Chondrocyte (in vitro differentiated cells): ENCODE measurements around the gene RMI2. TPM values are rescaled to one million over a fixed set of nuclear protein-coding genes. Genes with fewer than 3 reads are reported as not detected.
A peak's percentile ranks its signal among the peaks of the same experiment; 100 is the strongest.

Source experiments
- DNase-seq: peaks from one replicate; pipeline ENCODE4 v3.0.0; 2021; ENCODE audit warnings: mixed read lengths, low spot score
- H3K27ac Mint-ChIP-seq: one replicate; pipeline ENCODE4 v1.8.0; 2021; ENCODE audit warnings: mild to moderate bottlenecking, moderate library complexity, mixed read lengths; ENCODE audit not compliant: unreplicated experiment
- H3K27me3 Mint-ChIP-seq: 2 replicates; pipeline ENCODE4 v1.8.0; 2021; ENCODE audit warnings: low read depth, mixed read lengths
- H3K36me3 Mint-ChIP-seq: 2 replicates; pipeline ENCODE4 v1.8.0; 2021; ENCODE audit warnings: low read depth, mixed read lengths
- H3K4me1 Mint-ChIP-seq: 2 replicates; pipeline ENCODE4 v1.8.0; 2021; ENCODE audit warnings: low read depth, mild to moderate bottlenecking, mixed read lengths
- H3K4me3 Mint-ChIP-seq: one replicate; pipeline ENCODE4 v1.8.0; 2021; ENCODE audit warnings: mild to moderate bottlenecking, moderate library complexity, mixed read lengths; ENCODE audit not compliant: unreplicated experiment
- H3K9me3 Mint-ChIP-seq: 2 replicates; pipeline ENCODE4 v1.8.0; 2021; ENCODE audit warnings: low read depth, mixed read lengths
- CTCF ChIP-seq: fragments of 200-600 bp; sonication (generic); IDR thresholded peaks from 2 replicates; pipeline ENCODE4 v1.5.0; 2021; ENCODE audit warnings: antibody characterized with exemption, mild to moderate bottlenecking, moderate library complexity
- total RNA-seq: library from RNA; stranded (reverse); gene quantifications from 3 replicates; pipeline ENCODE4 v1.2.1, GENCODE V29; 2021

The RMI2 gene
- total RNA-seq, 1 donor from 2014 or later: 1.6 TPM

GRCh38 chr16:11308493-11309283 is 36.6 kb upstream of the RMI2 start:
- H3K27me3 Mint-ChIP-seq: no peaks in the 10 kb centered on the region
- H3K9me3 Mint-ChIP-seq: no peaks in the 10 kb centered on the region
- peaks cover 30% of the 10 kb centered on the region for H3K4me1 Mint-ChIP-seq
- H3K4me3 Mint-ChIP-seq: no peak overlapping the region
- DNase-seq: no peak
- no peak for TF ChIP-seq CTCF
- H3K27ac Mint-ChIP-seq: no peak overlapping the region
- H3K36me3 Mint-ChIP-seq: peaks cover 2% of the 10 kb centered on the region

- H3K4me1 Mint-ChIP-seq: peaks cover 34% of the 10 kb centered on the region
- H3K27ac Mint-ChIP-seq: no peak overlapping the region
These were observed 35.2 kb upstream of the RMI2 start for GRCh38 chr16:11309895-11310633.

GRCh38 chr16:11310634-11310977 is 34.7 kb upstream of the RMI2 start:
- no peaks in the 10 kb centered on the region for H3K9me3 Mint-ChIP-seq

More at GRCh38 chr16:11309895-11310633, 35.2 kb upstream of the RMI2 start:
- DNase-seq: no peak
- Mint-ChIP-seq H3K4me3 (no peak overlapping the region), H3K36me3 (peaks cover 2% of the 10 kb centered on the region), H3K9me3 (no peaks in the 10 kb centered on the region), H3K27me3 (no peaks in the 10 kb centered on the region)
- no peak for TF ChIP-seq CTCF

GRCh38 chr16:11310997-11311561 is 34.2 kb upstream of the RMI2 start:
- Mint-ChIP-seq H3K9me3 (no peaks in the 10 kb centered on the region), H3K4me3 (no peak overlapping the region), H3K36me3 (peaks cover 2% of the 10 kb centered on the region), H3K27me3 (no peaks in the 10 kb centered on the region), H3K4me1 (peaks cover 43% of the 10 kb centered on the region), H3K27ac (no peak overlapping the region)
- no peak for TF ChIP-seq CTCF
- no peak for DNase-seq

More at GRCh38 chr16:11310634-11310977, 34.7 kb upstream of the RMI2 start:
- Mint-ChIP-seq H3K27me3 (no peaks in the 10 kb centered on the region), H3K36me3 (peaks cover 2% of the 10 kb centered on the region), H3K27ac (no peak overlapping the region), H3K4me3 (no peak overlapping the region), H3K4me1 (peaks cover 40% of the 10 kb centered on the region)
- no peak for TF ChIP-seq CTCF
- no peak for DNase-seq

GRCh38 chr16:11312718-11313492 is 32.4 kb upstream of the RMI2 start:
- Mint-ChIP-seq H3K4me3 (no peak overlapping the region), H3K36me3 (no peaks in the 10 kb centered on the region), H3K9me3 (no peaks in the 10 kb centered on the region), H3K27me3 (no peaks in the 10 kb centered on the region), H3K27ac (peak overlapping the region; percentile 19), H3K4me1 (peaks cover 50% of the 10 kb centered on the region)
- DNase-seq: no peak
- no peak for TF ChIP-seq CTCF
